K562 (cell line): Measurements from ENCODE around the gene TRIP6. TPM values are rescaled to one million over a fixed set of nuclear protein-coding genes. Genes with fewer than 3 reads are reported as not detected.

ENCODE experiments used
- BHLHE40 ChIP-seq: IDR thresholded peaks from 2 replicates; pipeline ENCODE4 v1.6.1; 2011; ENCODE audit warnings: low read length, improper control_type of control experiment
- CBX3 ChIP-seq, 2 experiments: IDR thresholded peaks; 1 replicate in 1 of 2; 2 replicates in 1 of 2; pipeline ENCODE4 v1.6.1; 2012; ENCODE audit warnings: inconsistent platforms in 2 of 2, low read length in 2 of 2, borderline replicate concordance in 1 of 2, control low read depth in 1 of 2
- CREM ChIP-seq: IDR thresholded peaks from 2 replicates; pipeline ENCODE4 v1.6.1; 2014; ENCODE audit warnings: antibody characterized with exemption, low read depth
- CTBP1 ChIP-seq: fragments of 450-650 bp; IDR thresholded peaks from 2 replicates; pipeline ENCODE4 v1.6.1; 2016; ENCODE audit warnings: borderline replicate concordance
- FOSL1 ChIP-seq: fragments of 200-800 bp; sonication (Bioruptor generic); conservative IDR thresholded peaks from 2 replicates; pipeline ENCODE4 v1.6.1; 2016; ENCODE audit warnings: missing genetic modification characterization, missing compliant biosample characterization
- GTF3C2 ChIP-seq: IDR thresholded peaks from 3 replicates; pipeline ENCODE4 v1.6.1; 2011; ENCODE audit warnings: borderline replicate concordance, mild to moderate bottlenecking, moderate library complexity; ENCODE audit not compliant: insufficient read length; ENCODE audit errors: extremely low read depth
- JUND ChIP-seq, 2 experiments: IDR thresholded peaks; 2 replicates in 1 of 2; 3 replicates in 1 of 2; pipeline ENCODE4 v1.6.1; 2011; ENCODE audit warnings: borderline replicate concordance in 2 of 2, low read depth in 2 of 2, low read length in 2 of 2, improper control_type of control experiment in 1 of 2, missing biosample characterization in 1 of 2, missing genetic modification characterization in 1 of 2, missing genetic modification reagents in 1 of 2
- POU5F1 ChIP-seq: fragments of 150-350 bp; IDR thresholded peaks from 2 replicates; pipeline ENCODE4 v1.6.1; 2014; ENCODE audit warnings: borderline replicate concordance, low read length, low read depth, mild to moderate bottlenecking; ENCODE audit not compliant: partially characterized antibody
- RUNX1 ChIP-seq: sonication (generic); IDR thresholded peaks from 2 replicates; pipeline ENCODE4 v1.6.1; 2016; ENCODE audit warnings: antibody characterized with exemption, low read depth
- SMARCA4 ChIP-seq: fragments of 450-650 bp; IDR thresholded peaks from 2 replicates; pipeline ENCODE4 v1.6.1; 2016
- ZNF184 ChIP-seq: sonication (generic); formaldehyde crosslinking; IDR thresholded peaks from 2 replicates; pipeline ENCODE4 v1.5.0; 2020; ENCODE audit warnings: missing genetic modification reagents
- polyA plus RNA-seq, 8 experiments: library from polyadenylated mRNA; depleted of rRNA in 4 of 8; stranded (reverse) in 5 of 8; unstranded in 3 of 8; fragments of >200 nt; fragmentation: Nextera tagmentation in 2 of 8; fragmentation: Illumina TruSeq in 1 of 8; extraction: Ambion mirVana in 2 of 8; extraction: Trizol in 1 of 8; gene quantifications; 2 replicates each; pipeline versions ENCODE4 v1.2.1 to v1.2.3, GENCODE V29; 2011 to 2014; ENCODE audit warnings: inconsistent platforms in 1 of 8, missing spikeins in 1 of 8
- total RNA-seq, 7 experiments: library from RNA; depleted of rRNA in 6 of 7; stranded (reverse); fragments of >200 nt in 6 of 7; fragmentation: Illumina TruSeq in 2 of 7; extraction: Trizol in 2 of 7; gene quantifications; 2 replicates each; pipeline versions ENCODE4 v1.2.1 to v1.2.3, GENCODE V29; 2011 to 2021; ENCODE audit warnings: low replicate concordance in 1 of 7
- TF ChIP-seq, protein P1 (sequence below): IDR thresholded peaks from 2 replicates; pipeline ENCODE4 v1.6.1; 2014; ENCODE audit warnings: antibody characterized with exemption
- TF ChIP-seq, protein P2 (sequence below): fragments of 250-450 bp; sonication (Bioruptor Pico); IDR thresholded peaks from 2 replicates; pipeline ENCODE4 v1.8.0; 2022; ENCODE audit warnings: moderate library complexity, mild to moderate bottlenecking, inconsistent platforms

The TRIP6 gene
- total and polyA plus RNA-seq, 9 of the 15 experiments (the other 6 are each of a cell fraction or from before 2014, with no cell fraction given) = 5.9 to 141 (median 54.0) TPM

DNA sequence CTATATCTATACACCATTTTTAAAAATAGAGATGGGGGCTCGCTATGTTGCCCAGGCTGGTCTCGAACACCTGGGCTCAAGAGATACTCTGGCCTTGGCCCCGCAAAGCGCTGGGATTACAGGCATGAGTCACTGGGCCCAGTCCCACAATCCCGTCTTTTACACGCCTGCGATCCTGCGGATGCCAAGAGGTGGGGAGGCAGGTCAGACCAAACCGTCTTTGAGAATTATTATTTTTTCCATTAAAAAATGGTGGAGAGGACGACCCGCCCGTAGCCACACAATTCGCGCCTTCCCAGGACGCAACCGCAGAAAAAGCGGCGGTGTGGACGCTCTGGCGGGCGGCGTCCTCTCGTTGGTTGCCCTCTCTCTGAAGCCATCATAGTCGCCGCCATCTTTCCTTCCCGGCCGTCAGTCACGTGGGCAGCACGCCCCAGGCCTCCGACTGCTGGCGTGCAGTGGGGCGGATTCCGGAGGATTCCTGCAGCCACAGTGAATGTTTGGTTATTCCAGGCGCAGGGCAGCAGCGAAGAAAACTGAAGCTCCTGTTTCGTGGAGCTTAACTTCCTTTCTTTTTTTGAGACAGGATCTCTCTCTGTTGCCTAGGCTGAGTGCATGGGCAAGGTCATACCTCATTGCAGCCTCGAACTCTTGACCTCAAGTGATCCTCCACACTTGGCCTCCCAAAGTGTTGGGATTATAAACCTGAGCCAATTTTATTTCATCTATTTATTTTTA lies 29.9 kb upstream of the TRIP6 start (continued):
- TF ChIP-seq GTF3C2 (peak; percentile 72), CTBP1 (peak; percentile 86), FOSL1 (tag) (peak; percentile 91), CBX3 (IDR thresholded peaks at IDR 0.05; ENCODE audit: borderline replicate concordance in 1 of 2, low read length in 2 of 2) (peak in 1 of 2 experiments; percentile 79; a peak in 1 of 3 replicates), CREM (peak; percentile 80), ZNF184 (no peak), SMARCA4 (peak; percentile 43), JUND (IDR thresholded peaks at IDR 0.05; ENCODE audit: borderline replicate concordance, low read depth, low read length) (peak; percentile 66), JUND (tag; IDR thresholded peaks at IDR 0.05; ENCODE audit: borderline replicate concordance, low read depth, low read length) (peak; percentile 72; the same call in 2 of the 3 replicates), BHLHE40 (peak; percentile 96), POU5F1 (peak; percentile 62), RUNX1 (0 out of 2 replicates have a peak, but pooled peaks have one; percentile 62)
- TF ChIP-seq, protein P1, sequence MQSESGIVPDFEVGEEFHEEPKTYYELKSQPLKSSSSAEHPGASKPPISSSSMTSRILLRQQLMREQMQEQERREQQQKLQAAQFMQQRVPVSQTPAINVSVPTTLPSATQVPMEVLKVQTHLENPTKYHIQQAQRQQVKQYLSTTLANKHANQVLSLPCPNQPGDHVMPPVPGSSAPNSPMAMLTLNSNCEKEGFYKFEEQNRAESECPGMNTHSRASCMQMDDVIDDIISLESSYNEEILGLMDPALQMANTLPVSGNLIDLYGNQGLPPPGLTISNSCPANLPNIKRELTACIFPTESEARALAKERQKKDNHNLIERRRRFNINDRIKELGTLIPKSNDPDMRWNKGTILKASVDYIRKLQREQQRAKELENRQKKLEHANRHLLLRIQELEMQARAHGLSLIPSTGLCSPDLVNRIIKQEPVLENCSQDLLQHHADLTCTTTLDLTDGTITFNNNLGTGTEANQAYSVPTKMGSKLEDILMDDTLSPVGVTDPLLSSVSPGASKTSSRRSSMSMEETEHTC = peak; percentile 74; the same call in 1 of the 2 replicates
- TF ChIP-seq, protein P2, sequence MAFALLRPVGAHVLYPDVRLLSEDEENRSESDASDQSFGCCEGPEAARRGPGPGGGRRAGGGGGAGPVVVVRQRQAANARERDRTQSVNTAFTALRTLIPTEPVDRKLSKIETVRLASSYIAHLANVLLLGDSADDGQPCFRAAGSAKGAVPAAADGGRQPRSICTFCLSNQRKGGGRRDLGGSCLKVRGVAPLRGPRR (CRISPR knock-in tag) = no peak
